Neuronal stem cell (in vitro differentiated cells): ENCODE data around the gene TALDO1.

Source experiments
- DNase-seq: peaks from one replicate; pipeline ENCODE4 v3.0.0-alpha.2; 2013; ENCODE audit warnings: low spot score
- H2AFZ ChIP-seq: one replicate; pipeline ENCODE4 v1.6.1; 2013; ENCODE audit warnings: mild to moderate bottlenecking, low read length, inconsistent platforms
- H2AK5ac ChIP-seq: 2 replicates; pipeline ENCODE4 v1.6.1; 2013; ENCODE audit warnings: low read depth, mild to moderate bottlenecking, inconsistent platforms, low read length, moderate library complexity, mixed read lengths
- H2BK120ac ChIP-seq: 2 replicates; pipeline ENCODE4 v1.6.1; 2013; ENCODE audit warnings: low read depth, mild to moderate bottlenecking, inconsistent platforms, low read length, moderate library complexity, mixed read lengths
- H2BK12ac ChIP-seq: one replicate; pipeline ENCODE4 v1.6.1; 2013; ENCODE audit warnings: low read length, inconsistent platforms
- H2BK15ac ChIP-seq: 2 replicates; pipeline ENCODE4 v1.6.1; 2013; ENCODE audit warnings: mild to moderate bottlenecking, low read length, inconsistent platforms, mixed read lengths
- H2BK5ac ChIP-seq: one replicate; pipeline ENCODE4 v1.6.1; 2013; ENCODE audit warnings: inconsistent platforms, mild to moderate bottlenecking, low read length, moderate library complexity
- H3K14ac ChIP-seq: one replicate; pipeline ENCODE4 v1.6.1; 2013; ENCODE audit warnings: low read length, inconsistent platforms
- H3K18ac ChIP-seq: 2 replicates; pipeline ENCODE4 v1.6.1; 2013; ENCODE audit warnings: low read length, inconsistent platforms
- H3K23ac ChIP-seq: 2 replicates; pipeline ENCODE4 v1.6.1; 2013; ENCODE audit warnings: low read depth, mild to moderate bottlenecking, mixed read lengths, low read length, inconsistent platforms; ENCODE audit not compliant: poor library complexity
- H3K27ac ChIP-seq: replicated peaks from 3 replicates; pipeline ENCODE4 v1.5.1; 2013; ENCODE audit warnings: low read length, inconsistent platforms
- H3K27me3 ChIP-seq, 3 experiments: 2 replicates each; pipeline ENCODE4 v1.6.1; 2013; ENCODE audit warnings: low read length in 3 of 3, mild to moderate bottlenecking in 2 of 3, inconsistent platforms in 1 of 3, low read depth in 1 of 3, mixed read lengths in 1 of 3, moderate library complexity in 1 of 3; ENCODE audit not compliant: control insufficient read depth in 3 of 3, insufficient read depth in 3 of 3
- H3K36me3 ChIP-seq, 2 donors: replicated peaks in 1 of 2; 2 replicates each; pipeline ENCODE4 v1.6.1; 2013; ENCODE audit warnings: low read length in 2 of 2; ENCODE audit not compliant: control insufficient read depth in 2 of 2, insufficient read depth in 2 of 2
- H3K4ac ChIP-seq: 2 replicates; pipeline ENCODE4 v1.6.1; 2013; ENCODE audit warnings: inconsistent platforms, mild to moderate bottlenecking, low read length, moderate library complexity
- H3K4me1 ChIP-seq, 2 donors: 1 replicate in 1 of 2; 2 replicates in 1 of 2; pipeline ENCODE4 v1.6.1; 2013; ENCODE audit warnings: low read length in 2 of 2, low read depth in 1 of 2; ENCODE audit not compliant: control insufficient read depth in 2 of 2, insufficient read depth in 1 of 2
- H3K4me2 ChIP-seq: one replicate; pipeline ENCODE4 v1.6.1; 2013; ENCODE audit warnings: mild to moderate bottlenecking, low read length, inconsistent platforms; ENCODE audit not compliant: insufficient read depth, poor library complexity, severe bottlenecking
- H3K4me3 ChIP-seq, 2 donors: 2 replicates each; pipeline ENCODE4 v1.5.1; 2013; ENCODE audit warnings: low read length in 2 of 2, mild to moderate bottlenecking in 2 of 2, inconsistent platforms in 1 of 2, moderate library complexity in 1 of 2
- H3K79me1 ChIP-seq: one replicate; pipeline ENCODE4 v1.6.1; 2013; ENCODE audit warnings: low read depth, mild to moderate bottlenecking, inconsistent platforms, low read length, moderate library complexity
- H3K9ac ChIP-seq: one replicate; pipeline ENCODE4 v1.6.1; 2013; ENCODE audit warnings: mild to moderate bottlenecking, low read depth, low read length, inconsistent platforms; ENCODE audit not compliant: poor library complexity
- H3K9me3 ChIP-seq, 2 donors: replicated peaks in 1 of 2; 2 replicates each; pipeline versions ENCODE3 to v1.6.1; 2013; ENCODE audit warnings: low read length in 2 of 2, mild to moderate bottlenecking in 2 of 2, inconsistent platforms in 1 of 2, low read depth in 1 of 2, mixed read lengths in 1 of 2, moderate library complexity in 1 of 2; ENCODE audit not compliant: control insufficient read depth in 2 of 2, insufficient read depth in 1 of 2
- H4K8ac ChIP-seq: one replicate; pipeline ENCODE4 v1.6.1; 2013; ENCODE audit warnings: low read depth, mild to moderate bottlenecking, inconsistent platforms, low read length, moderate library complexity
- H4K91ac ChIP-seq: one replicate; pipeline ENCODE4 v1.6.1; 2013; ENCODE audit warnings: low read length, low read depth, mild to moderate bottlenecking, inconsistent platforms; ENCODE audit not compliant: poor library complexity
- WGBS, 2 donors: extraction: QIAGEN DNeasy Blood & Tissue Kit; methylation state at CpG; one replicate each; pipeline ENCODE4 v1.1.7; 2013; ENCODE audit warnings: missing lambda C conversion rate in 2 of 2, mixed read lengths in 1 of 2; ENCODE audit not compliant: insufficient read length in 2 of 2, insufficient replicate concordance in 1 of 2; ENCODE audit errors: extremely low coverage in 2 of 2; 5-methylcytosine and 5-hydroxymethylcytosine counted together

Gene TALDO1

GRCh38 chr11:748007-748359, 719 bp downstream of the TALDO1 start:
- no peak overlapping the region for H2BK120ac ChIP-seq
- peak overlapping the region; percentile 41 for H3K4ac ChIP-seq
- peak overlapping the region; percentile 91 for H2AFZ ChIP-seq
- H3K4me3 ChIP-seq, result peak overlapping the region; percentile 95 to 96
- H3K9me3 ChIP-seq, result peaks cover 0 to 1% of the 10 kb centered on the region in 2 donors
- no peak overlapping the region for H2BK12ac ChIP-seq
- H2BK15ac ChIP-seq, result peak overlapping the region; percentile 24
- H3K27me3 ChIP-seq, result peaks cover 0 to 2% (median 0%) of the 10 kb centered on the region in 3 experiments
- H3K9ac ChIP-seq, result peak overlapping the region; percentile 96
- peak overlapping the region; percentile 92 for H2AK5ac ChIP-seq
- H3K27ac ChIP-seq, result no peak overlapping the region
- H4K8ac ChIP-seq, result no peak overlapping the region
- peaks cover 9% of the 10 kb centered on the region for H3K79me1 ChIP-seq
- no CpG with 5 or more reads among the region's 18 CpGs for WGBS, 2 donors
- peak overlapping the region; percentile 95 for H3K18ac ChIP-seq
- H4K91ac ChIP-seq, result no peak overlapping the region
- DNase-seq, result no peak
- peak overlapping the region; percentile 99 for H3K4me2 ChIP-seq
- peak overlapping the region; percentile 76 for H3K14ac ChIP-seq
- peak overlapping the region; percentile 77 for H2BK5ac ChIP-seq
- peaks cover 0 to 3% of the 10 kb centered on the region in 2 donors for H3K36me3 ChIP-seq
- peaks cover 10 to 13% of the 10 kb centered on the region in 2 donors for H3K4me1 ChIP-seq
- peak overlapping the region; percentile 99 for H3K23ac ChIP-seq

GRCh38 chr11:749731-750130, 2.5 kb downstream of the TALDO1 start:
- Histone ChIP-seq H4K91ac (no peak overlapping the region), H2BK120ac (no peak overlapping the region), H3K4me3 (no peak overlapping the region), H3K9me3 (peaks cover 0 to 1% of the 10 kb centered on the region in 2 donors), H3K36me3 (peaks cover 0 to 3% of the 10 kb centered on the region in 2 donors), H3K9ac (peak overlapping the region; percentile 53), H3K14ac (no peak overlapping the region), H2AK5ac (no peak overlapping the region), H3K27ac (no peak overlapping the region), H3K79me1 (peaks cover 9% of the 10 kb centered on the region), H3K27me3 (peaks cover 0 to 2% (median 0%) of the 10 kb centered on the region in 3 experiments), H2BK15ac (no peak overlapping the region), H2AFZ (no peak overlapping the region), H2BK5ac (no peak overlapping the region), H3K4me1 (peaks cover 10 to 13% of the 10 kb centered on the region in 2 donors), H3K4ac (no peak overlapping the region), H2BK12ac (no peak overlapping the region), H4K8ac (peak overlapping the region; percentile 7), H3K18ac (no peak overlapping the region), H3K23ac (no peak overlapping the region), H3K4me2 (no peak overlapping the region)
- WGBS, 2 donors, result no CpG with 5 or more reads among the region's 2 CpGs
- DNase-seq, result no peak

- no peak for DNase-seq
- H2AFZ ChIP-seq, result no peak overlapping the region
- H2BK120ac ChIP-seq, result no peak overlapping the region
- no peak overlapping the region for H3K27ac ChIP-seq
- H3K4me1 ChIP-seq, result no peaks in the 10 kb centered on the region
- no peak overlapping the region for H3K4me3 ChIP-seq
- H2BK5ac ChIP-seq, result no peak overlapping the region
- no peak overlapping the region for H3K14ac ChIP-seq
- no peak overlapping the region for H4K8ac ChIP-seq
- H3K4ac ChIP-seq, result no peak overlapping the region
- no peak overlapping the region for H3K4me2 ChIP-seq
- no peak overlapping the region for H2BK12ac ChIP-seq
- peaks cover 45 to 87% of the 10 kb centered on the region in 2 donors for H3K36me3 ChIP-seq
- no peak overlapping the region for H2AK5ac ChIP-seq
- H3K9me3 ChIP-seq, result no peaks in the 10 kb centered on the region
- peaks cover 4% of the 10 kb centered on the region for H3K79me1 ChIP-seq
- no peak overlapping the region for H4K91ac ChIP-seq
- no peak overlapping the region for H2BK15ac ChIP-seq
- no peaks in the 10 kb centered on the region for H3K27me3 ChIP-seq
- H3K18ac ChIP-seq, result no peak overlapping the region
- H3K9ac ChIP-seq, result no peak overlapping the region
- no peak overlapping the region for H3K23ac ChIP-seq
Measured at GRCh38 chr11:760236-760635, 13.0 kb downstream of the TALDO1 start.

GRCh38 chr11:761526-762108, 14.4 kb downstream of the TALDO1 start:
- no peak overlapping the region for H2BK5ac ChIP-seq
- no peak overlapping the region for H4K91ac ChIP-seq
- H2BK12ac ChIP-seq, result no peak overlapping the region
- no peaks in the 10 kb centered on the region for H3K27me3 ChIP-seq
- no peak overlapping the region for H3K18ac ChIP-seq
- no peak overlapping the region for H2AK5ac ChIP-seq
- H3K79me1 ChIP-seq, result peaks cover 2% of the 10 kb centered on the region
- H3K27ac ChIP-seq, result no peak overlapping the region
- no peak overlapping the region for H3K4me2 ChIP-seq
- H2AFZ ChIP-seq, result no peak overlapping the region
- H3K4ac ChIP-seq, result no peak overlapping the region
- no peak for DNase-seq
- no peak overlapping the region for H4K8ac ChIP-seq
- no peak overlapping the region for H3K14ac ChIP-seq
- H3K4me1 ChIP-seq, result no peaks in the 10 kb centered on the region
- no peak overlapping the region for H2BK120ac ChIP-seq
- H3K36me3 ChIP-seq, result peaks cover 44 to 87% of the 10 kb centered on the region in 2 donors
- no CpG with 5 or more reads among the region's 8 CpGs for WGBS, 2 donors
- no peaks in the 10 kb centered on the region for H3K9me3 ChIP-seq
- no peak overlapping the region for H3K23ac ChIP-seq
- H2BK15ac ChIP-seq, result no peak overlapping the region
- H3K9ac ChIP-seq, result no peak overlapping the region
- H3K4me3 ChIP-seq, result peak overlapping the region in 1 of 2 donors; percentile 61
